HG03469 (cell line): ENCODE data around the gene PRKAR1A.
"Not testable (repeated sequence)": the region's sequence is repeated elsewhere in the genome, so short reads cannot be mapped to it uniquely, and the experiment has no call there.

Source experiments
- ATAC-seq: cut with Tn5 transposase; IDR thresholded peaks from one replicate; pipeline ENCODE4 v1.9.1; 2021; ENCODE audit warnings: mild to moderate bottlenecking, moderate library complexity, moderate number of reproducible peaks; ENCODE audit not compliant: unreplicated experiment

PRKAR1A gene

DNA sequence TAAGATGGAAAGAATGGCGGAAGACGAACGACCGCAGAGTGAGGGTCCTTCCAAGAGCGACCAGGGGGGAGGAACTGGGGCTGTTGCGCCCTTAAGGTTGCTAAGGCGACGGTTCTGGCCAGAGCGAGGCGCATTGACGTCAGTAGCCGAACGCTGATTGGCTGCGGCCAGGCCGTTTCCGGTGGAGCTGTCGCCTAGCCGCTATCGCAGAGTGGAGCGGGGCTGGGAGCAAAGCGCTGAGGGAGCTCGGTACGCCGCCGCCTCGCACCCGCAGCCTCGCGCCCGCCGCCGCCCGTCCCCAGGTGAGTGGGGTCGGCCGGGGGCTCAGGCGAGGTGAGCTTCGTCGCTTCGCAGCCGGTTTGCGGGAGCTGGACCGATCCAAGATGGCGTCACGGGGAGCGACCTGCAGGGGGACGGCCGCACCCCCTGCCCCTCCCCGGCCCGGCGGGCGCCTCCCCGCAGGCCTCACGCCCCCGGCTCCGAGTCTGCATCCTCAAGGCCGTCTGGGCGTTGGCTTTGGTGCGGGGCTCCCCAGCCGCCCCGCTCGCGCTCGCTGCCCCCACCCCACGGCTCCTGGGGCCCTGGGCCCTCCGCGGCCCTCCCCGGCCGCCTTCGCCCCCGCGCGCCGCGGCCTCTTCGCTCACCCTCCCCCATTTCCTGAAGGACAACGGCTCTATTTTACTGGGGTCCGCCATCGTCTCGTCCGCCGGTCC, at the start of gene PRKAR1A:
PRKAR1A (plus strand) TSS at position 184 of the 713 bp plus-strand sequence. CDS start 2,970 bp downstream, outside the sequence.
- ATAC-seq = peak; percentile 74

GRCh38 chr17:68463211-68464019, 48.8 kb upstream of the PRKAR1A start:
- ATAC-seq = no peak

GRCh38 chr17:68468334-68468733, 43.9 kb upstream of the PRKAR1A start:
- ATAC-seq = no peak

GRCh38 chr17:68468788-68469187, 43.4 kb upstream of the PRKAR1A start:
- no peak for ATAC-seq

- ATAC-seq = no peak
Measured at GRCh38 chr17:68470961-68471360, 41.3 kb upstream of the PRKAR1A start.

GRCh38 chr17:68480885-68481284, 31.3 kb upstream of the PRKAR1A start:
- ATAC-seq = no peak

DNA sequence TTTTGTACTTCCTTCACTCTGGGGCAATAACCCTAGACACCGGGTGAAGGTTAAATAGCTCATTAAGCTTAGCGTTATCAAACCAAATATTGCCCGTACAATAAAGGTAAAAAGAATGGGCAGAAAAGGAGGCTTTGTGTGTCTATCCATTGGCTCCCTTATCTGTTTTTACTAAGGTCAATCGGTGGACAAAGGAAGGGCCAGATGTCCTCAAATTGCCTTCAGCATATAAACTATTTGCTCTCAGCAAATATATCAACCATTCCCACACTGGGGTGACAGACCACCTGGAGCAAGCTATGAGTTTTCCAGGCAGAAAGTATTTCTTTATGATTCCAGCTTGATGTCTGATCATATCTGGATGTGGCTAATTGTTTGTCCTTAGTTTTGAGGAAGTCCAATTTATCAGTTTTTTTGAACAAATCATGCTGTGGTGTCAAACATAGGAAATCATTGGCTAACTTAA, 29.6 kb upstream of the PRKAR1A start:
- no peak for ATAC-seq

DNA sequence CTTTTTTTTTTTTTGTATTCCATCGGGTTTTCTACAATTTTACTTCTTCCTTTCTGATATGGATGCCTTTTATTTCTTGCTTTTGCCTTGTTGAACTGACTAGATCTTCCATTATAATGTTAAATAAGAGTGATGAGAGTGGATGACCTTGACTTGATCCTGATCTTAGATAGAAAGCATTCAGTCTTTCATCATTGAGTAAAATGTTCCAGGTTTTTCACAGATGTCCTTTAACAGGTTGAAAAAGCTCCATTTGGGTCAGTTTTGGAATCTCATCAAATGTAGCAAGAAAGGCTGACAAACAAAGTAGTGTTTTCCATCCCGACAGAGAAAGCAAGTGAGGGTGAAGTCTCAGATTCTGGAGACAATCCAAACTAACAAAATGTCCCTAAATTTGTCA, 27.8 kb upstream of the PRKAR1A start:
- no peak for ATAC-seq

DNA sequence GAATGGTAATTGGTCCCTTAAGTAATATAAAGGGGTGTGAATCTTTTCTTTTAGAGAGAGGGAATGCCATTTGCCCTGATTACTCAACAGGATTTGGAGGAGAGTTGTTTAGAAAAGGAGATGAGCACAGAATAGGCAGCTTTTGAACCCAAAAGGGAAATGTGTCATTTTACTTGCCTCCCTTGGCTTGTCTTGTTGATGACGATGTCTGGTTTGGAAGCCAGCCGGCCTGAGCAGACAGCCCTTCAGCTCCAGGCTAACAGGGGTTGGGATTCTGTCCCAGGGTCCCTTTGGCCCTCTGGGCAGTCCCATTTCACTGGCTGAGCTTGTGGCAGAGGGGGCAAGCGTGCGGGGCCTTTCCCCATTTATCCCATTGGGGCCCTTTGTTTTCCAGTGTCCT, 22.3 kb upstream of the PRKAR1A start:
- no peak for ATAC-seq

- ATAC-seq = no peak
Measured at GRCh38 chr17:68491381-68492231, 20.6 kb upstream of the PRKAR1A start.

GRCh38 chr17:68492394-68493054, 19.7 kb upstream of the PRKAR1A start:
- ATAC-seq = not testable (repeated sequence)

GRCh38 chr17:68495081-68495480, 17.1 kb upstream of the PRKAR1A start:
- no peak for ATAC-seq

DNA sequence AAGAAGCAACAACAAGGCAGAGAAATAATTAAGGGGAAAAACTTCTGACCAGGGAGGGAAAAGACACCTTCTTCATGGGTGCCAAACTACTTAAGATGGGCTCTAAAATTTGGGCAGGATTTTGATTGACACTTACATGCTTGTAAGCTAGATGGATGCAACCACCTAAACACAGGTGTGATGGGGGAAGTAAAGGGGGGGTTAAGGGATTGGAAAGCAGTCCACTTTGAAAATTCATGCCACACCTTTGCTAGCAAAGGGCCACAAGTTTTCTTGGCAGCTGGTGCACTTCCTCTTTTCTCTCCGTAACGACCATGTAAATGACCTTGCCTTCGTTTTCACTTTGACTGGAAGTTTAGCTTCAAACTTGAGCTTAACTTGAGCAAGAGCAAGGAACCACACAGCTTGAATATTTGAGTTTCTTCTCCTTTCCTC, 14.3 kb upstream of the PRKAR1A start:
- peak; percentile 94 for ATAC-seq

DNA sequence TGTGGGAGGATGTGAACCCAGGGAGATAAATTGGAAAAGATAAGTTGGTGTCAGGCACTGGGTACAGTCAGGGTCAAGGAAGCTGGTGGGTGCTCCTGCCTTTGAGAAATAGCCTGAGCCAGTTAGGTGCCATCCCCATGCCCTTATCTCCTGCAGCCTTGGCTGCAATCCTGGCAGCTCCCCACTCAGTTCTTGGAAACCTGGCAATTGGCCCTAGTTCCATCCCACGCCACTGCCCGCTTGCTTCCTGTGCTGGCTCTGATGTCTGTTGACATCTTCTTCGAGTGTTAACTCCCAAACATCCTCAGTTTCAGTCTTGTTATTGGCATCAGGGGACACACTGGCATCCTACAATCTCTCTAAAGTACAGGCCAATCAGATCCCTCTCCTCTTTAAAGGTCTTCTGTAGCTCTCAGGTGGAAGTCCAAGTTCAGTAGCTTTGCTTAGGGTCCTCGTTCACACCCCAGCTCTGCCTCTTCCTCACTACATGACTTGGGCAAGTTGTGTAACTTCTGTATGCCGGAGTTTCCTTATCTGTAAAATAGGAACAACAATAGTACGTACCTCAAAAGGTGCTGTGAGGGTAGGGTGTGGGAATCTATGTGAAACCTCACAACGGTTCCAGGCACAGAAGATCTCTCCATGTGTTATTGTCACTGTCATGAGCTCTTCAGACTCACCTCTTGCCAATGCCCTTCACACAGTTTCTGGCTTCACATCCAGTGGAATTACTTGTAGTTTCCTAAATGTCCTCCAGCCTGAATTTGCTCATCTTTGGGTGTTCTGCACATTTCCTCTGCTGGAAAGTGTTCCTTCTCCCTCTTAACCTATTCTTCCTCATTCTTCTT, 13.5 kb upstream of the PRKAR1A start:
- peak; percentile 7 for ATAC-seq

- ATAC-seq = no peak
Measured at GRCh38 chr17:68499587-68499986, 12.6 kb upstream of the PRKAR1A start.

DNA sequence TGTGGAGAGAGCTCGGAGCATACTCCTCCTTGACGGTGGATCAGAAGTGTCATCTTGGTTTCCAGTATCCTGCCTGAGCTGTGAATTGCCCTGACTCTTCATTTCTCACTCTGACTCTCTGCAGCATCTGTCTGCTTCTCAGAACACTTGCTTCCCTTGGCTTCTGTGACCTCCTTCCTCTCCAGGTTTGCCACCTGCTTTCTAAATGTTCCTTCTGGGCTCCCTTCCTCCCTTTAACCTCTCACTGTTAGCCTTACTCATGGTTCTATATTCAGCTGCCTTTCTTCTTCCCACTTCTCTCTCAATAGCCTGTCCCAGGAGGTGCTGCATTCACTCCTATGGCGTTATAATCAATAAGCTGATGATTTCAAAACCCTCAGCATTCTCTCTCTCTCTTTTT, 11.2 kb upstream of the PRKAR1A start:
- no peak for ATAC-seq

DNA sequence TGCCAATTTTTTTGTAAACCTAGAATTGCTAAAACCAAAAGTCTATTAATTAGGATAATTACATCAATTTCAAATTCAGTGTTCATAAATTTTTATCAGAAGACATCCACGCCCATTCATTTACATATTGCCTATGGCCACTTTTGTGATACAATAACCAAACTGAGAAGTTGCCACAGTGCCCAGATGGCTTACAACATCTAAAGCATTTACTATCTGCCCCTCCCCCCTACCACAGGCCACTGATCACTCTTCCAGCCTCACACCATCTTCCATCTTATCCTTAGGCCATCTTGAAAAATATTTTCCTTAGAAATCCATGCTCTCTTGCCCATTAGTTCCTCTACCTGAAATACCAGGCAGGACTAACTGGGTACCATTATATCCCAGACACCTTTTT, 6.3 kb upstream of the PRKAR1A start:
- ATAC-seq = no peak

GRCh38 chr17:68507576-68507975, 4.7 kb upstream of the PRKAR1A start:
- ATAC-seq = no peak

DNA sequence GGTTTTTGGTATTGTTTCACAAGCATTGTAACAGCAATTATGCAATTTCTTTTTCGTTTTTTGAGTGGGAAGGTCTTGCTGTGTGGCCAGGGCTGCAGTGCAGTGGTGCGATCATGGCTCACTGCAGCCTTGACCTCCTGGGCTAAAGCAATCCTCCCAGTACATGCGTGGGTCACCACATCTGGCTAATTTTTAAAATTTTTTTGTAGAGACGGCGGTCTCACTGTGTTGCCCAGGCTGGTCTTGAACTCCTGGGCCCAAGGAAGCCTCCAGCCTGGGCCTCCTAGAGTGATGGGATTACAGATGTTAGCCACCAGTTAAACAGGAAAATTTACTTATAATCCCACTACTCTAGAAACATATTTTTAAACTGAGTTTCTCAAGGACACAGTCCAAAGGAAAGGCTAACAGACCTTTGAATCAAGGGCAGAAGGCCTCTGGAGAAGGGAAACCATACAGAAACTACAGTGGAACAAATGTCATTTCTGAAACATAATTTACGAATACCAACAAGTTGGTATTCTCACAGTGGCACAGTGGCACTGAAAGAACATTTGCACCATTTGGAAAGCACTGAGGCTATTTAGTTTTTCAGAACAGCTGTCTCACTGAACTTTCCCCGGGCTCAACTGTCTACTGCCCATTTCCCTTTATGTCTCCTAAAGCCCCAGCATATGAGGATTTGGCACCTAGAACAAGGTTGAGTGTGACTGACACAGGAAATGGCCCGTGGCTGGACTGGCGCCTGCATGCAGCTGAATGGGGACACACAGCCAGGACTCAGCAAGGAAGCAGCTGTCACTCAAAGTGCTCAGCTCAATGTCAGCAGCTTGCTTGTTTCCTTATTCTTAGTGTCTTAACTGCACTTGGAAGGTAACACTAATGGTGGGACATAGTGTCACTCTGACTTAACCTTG, 2.8 kb upstream of the PRKAR1A start:
- no peak for ATAC-seq
